Loucy (cell line): ENCODE results near the gene ITPRIPL1.

Experiments
- H2AFZ ChIP-seq: fragments of 200-600 bp; sonication (generic); 2 replicates; pipeline ENCODE4 v1.6.0; 2016; ENCODE audit warnings: antibody characterized with exemption, mild to moderate bottlenecking, low read length, moderate library complexity
- H3F3A ChIP-seq: fragments of 200-600 bp; 2 replicates; pipeline ENCODE4 v1.6.0; 2016; ENCODE audit warnings: antibody characterized with exemption, low read depth, mild to moderate bottlenecking
- H3K27me3 ChIP-seq: fragments of 200-600 bp; sonication (generic); 2 replicates; pipeline ENCODE4 v1.6.1; 2014; ENCODE audit warnings: low read length, mild to moderate bottlenecking; ENCODE audit not compliant: insufficient read depth, poor library complexity, severe bottlenecking
- H3K36me3 ChIP-seq: fragments of 200-600 bp; sonication (generic); 2 replicates; pipeline ENCODE4 v1.6.1; 2016; ENCODE audit warnings: low read length; ENCODE audit not compliant: insufficient read depth
- H3K4me1 ChIP-seq: fragments of 200-600 bp; sonication (generic); 2 replicates; pipeline ENCODE4 v1.5.1; 2014; ENCODE audit warnings: low read length, mild to moderate bottlenecking; ENCODE audit not compliant: insufficient read depth, poor library complexity, severe bottlenecking
- H3K4me2 ChIP-seq: fragments of 200-600 bp; sonication (generic); 2 replicates; pipeline ENCODE4 v1.6.0; 2014; ENCODE audit warnings: antibody characterized with exemption, low read length, low read depth, mild to moderate bottlenecking; ENCODE audit not compliant: poor library complexity, severe bottlenecking
- H3K4me3 ChIP-seq: fragments of 200-600 bp; sonication (generic); 2 replicates; pipeline ENCODE4 v1.5.1; 2014; ENCODE audit warnings: low read length, mild to moderate bottlenecking, mixed read lengths; ENCODE audit not compliant: poor library complexity, severe bottlenecking
- H3K79me2 ChIP-seq: fragments of 200-600 bp; sonication (generic); 2 replicates; pipeline ENCODE4 v1.6.1; 2014; ENCODE audit warnings: low read length; ENCODE audit not compliant: insufficient read depth
- H3K9ac ChIP-seq: fragments of 200-600 bp; sonication (generic); 2 replicates; pipeline ENCODE4 v1.6.0; 2014; ENCODE audit warnings: mild to moderate bottlenecking, low read depth, low read length, moderate library complexity; ENCODE audit not compliant: poor library complexity, severe bottlenecking
- H3K9me2 ChIP-seq: fragments of 200-600 bp; sonication (generic); replicated peaks from 2 replicates; pipeline ENCODE4 v1.6.1; 2016; ENCODE audit warnings: low read depth, low read length, mixed read lengths
- H3K9me3 ChIP-seq: fragments of 200-600 bp; sonication (generic); 2 replicates; pipeline ENCODE4 v1.6.1; 2014; ENCODE audit warnings: mild to moderate bottlenecking, antibody characterized with exemption, low read length, low read depth; ENCODE audit not compliant: insufficient read depth
- H4K20me1 ChIP-seq: fragments of 200-600 bp; sonication (generic); 2 replicates; pipeline ENCODE4 v1.6.0; 2014; ENCODE audit warnings: antibody characterized with exemption, low read length, mild to moderate bottlenecking; ENCODE audit not compliant: insufficient read depth, poor library complexity, severe bottlenecking
- EZH2phosphoT487 ChIP-seq: fragments of 200-600 bp; IDR thresholded peaks from 2 replicates; pipeline ENCODE4 v1.6.1; 2018; ENCODE audit warnings: antibody characterized with exemption, mild to moderate bottlenecking, moderate library complexity, borderline replicate concordance
- TF ChIP-seq, protein P1 (sequence below): fragments of 200-600 bp; sonication (generic); conservative IDR thresholded peaks from 2 replicates; pipeline ENCODE4 v1.5.1; 2014; ENCODE audit warnings: mild to moderate bottlenecking, antibody characterized with exemption, low read length

ITPRIPL1 gene

DNA sequence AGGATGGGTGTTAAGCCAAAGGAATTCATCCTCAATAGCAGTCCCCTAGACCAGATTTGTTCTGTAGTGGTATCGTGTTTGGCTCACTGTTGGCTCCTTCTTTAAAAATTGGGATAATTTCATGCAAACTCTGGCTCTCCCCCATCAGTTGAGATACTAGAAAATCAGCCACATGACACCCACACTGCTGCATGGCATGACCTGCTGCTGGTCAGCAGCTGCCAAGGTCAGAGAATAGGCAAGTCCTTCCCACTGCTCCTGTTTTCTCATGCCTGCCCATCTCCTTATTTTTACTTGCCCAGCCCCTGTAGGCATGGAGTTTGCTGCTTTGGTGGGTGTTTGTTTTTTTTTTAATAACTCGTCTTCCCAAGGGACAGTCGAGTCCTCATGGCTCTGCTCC, 18.7 kb upstream of the ITPRIPL1 start:
- no peaks in the 10 kb centered on the region for H3K9me2 ChIP-seq
- H3F3A ChIP-seq, result no peaks in the 10 kb centered on the region
- peak overlapping the region; percentile 94 for H3K4me2 ChIP-seq
- H3K79me2 ChIP-seq, result peaks cover 52% of the 10 kb centered on the region
- no peaks in the 10 kb centered on the region for H3K9me3 ChIP-seq
- H4K20me1 ChIP-seq, result peaks cover 37% of the 10 kb centered on the region
- no peak for TF ChIP-seq EZH2phosphoT487
- TF ChIP-seq, protein P1, sequence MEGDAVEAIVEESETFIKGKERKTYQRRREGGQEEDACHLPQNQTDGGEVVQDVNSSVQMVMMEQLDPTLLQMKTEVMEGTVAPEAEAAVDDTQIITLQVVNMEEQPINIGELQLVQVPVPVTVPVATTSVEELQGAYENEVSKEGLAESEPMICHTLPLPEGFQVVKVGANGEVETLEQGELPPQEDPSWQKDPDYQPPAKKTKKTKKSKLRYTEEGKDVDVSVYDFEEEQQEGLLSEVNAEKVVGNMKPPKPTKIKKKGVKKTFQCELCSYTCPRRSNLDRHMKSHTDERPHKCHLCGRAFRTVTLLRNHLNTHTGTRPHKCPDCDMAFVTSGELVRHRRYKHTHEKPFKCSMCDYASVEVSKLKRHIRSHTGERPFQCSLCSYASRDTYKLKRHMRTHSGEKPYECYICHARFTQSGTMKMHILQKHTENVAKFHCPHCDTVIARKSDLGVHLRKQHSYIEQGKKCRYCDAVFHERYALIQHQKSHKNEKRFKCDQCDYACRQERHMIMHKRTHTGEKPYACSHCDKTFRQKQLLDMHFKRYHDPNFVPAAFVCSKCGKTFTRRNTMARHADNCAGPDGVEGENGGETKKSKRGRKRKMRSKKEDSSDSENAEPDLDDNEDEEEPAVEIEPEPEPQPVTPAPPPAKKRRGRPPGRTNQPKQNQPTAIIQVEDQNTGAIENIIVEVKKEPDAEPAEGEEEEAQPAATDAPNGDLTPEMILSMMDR, result no peak
- peak overlapping the region; percentile 80 for H3K4me3 ChIP-seq
- H3K36me3 ChIP-seq, result peaks cover 22% of the 10 kb centered on the region; the same call in 1 of the 2 replicates
- no peaks in the 10 kb centered on the region for H3K27me3 ChIP-seq
- H3K4me1 ChIP-seq, result peaks cover 41% of the 10 kb centered on the region
- peak overlapping the region; percentile 93 for H3K9ac ChIP-seq
- no peak overlapping the region for H2AFZ ChIP-seq

DNA sequence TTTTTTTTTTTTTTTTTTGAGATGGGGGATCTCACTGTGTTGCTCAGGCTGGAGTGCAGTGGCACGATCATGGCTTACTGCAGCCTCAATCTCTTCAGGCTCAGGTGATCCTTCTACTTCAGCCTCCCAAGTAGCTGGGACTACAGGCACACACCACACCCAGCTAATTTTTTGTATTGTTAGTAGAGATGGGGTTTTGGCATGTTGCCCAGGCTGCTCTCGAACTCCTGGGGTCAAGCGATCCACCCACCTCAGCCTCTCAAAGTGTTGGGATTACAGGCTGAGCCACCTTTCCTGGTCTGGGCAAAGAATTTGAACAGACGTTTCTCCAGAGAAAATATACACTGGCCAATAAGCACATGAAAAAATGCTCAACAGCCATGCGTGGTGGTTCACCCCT, 16.9 kb upstream of the ITPRIPL1 start:
- H3K9ac ChIP-seq, result no peak overlapping the region
- no peaks in the 10 kb centered on the region for H3K9me3 ChIP-seq
- H3F3A ChIP-seq, result no peaks in the 10 kb centered on the region
- H3K36me3 ChIP-seq, result peaks cover 3% of the 10 kb centered on the region; the same call in 1 of the 2 replicates
- no peaks in the 10 kb centered on the region for H3K27me3 ChIP-seq
- H4K20me1 ChIP-seq, result peaks cover 18% of the 10 kb centered on the region
- no peak overlapping the region for H3K4me2 ChIP-seq
- H3K9me2 ChIP-seq, result no peaks in the 10 kb centered on the region
- no peak for TF ChIP-seq EZH2phosphoT487
- TF ChIP-seq, protein P1, result no peak
- no peak overlapping the region for H3K4me3 ChIP-seq
- peaks cover 33% of the 10 kb centered on the region for H3K79me2 ChIP-seq
- H2AFZ ChIP-seq, result no peak overlapping the region
- H3K4me1 ChIP-seq, result peaks cover 22% of the 10 kb centered on the region

DNA sequence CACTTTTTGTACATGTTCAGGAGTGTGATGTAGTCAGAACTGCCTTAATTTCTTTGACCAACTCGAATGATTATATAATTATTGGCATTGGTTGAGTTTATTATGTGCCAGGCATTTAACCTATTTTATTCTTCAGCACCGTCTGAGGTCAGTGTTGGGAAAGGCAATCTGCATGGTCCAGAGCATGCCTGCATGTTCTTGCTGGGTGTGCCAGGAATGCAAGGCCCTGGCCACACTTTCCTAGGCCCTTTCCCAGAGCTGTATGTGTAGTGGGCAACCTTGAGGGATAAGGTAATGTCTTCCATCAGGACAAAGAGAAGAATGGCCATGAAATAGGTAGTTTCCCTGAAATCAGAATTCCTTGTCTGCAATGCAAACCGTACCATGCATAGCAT, 10.1 kb upstream of the ITPRIPL1 start:
- Histone ChIP-seq H3K4me1 (peaks cover 36% of the 10 kb centered on the region), H4K20me1 (no peaks in the 10 kb centered on the region), H3F3A (no peaks in the 10 kb centered on the region), H2AFZ (no peak overlapping the region), H3K9ac (peak overlapping the region; percentile 63), H3K4me3 (peak overlapping the region; percentile 63), H3K9me3 (no peaks in the 10 kb centered on the region), H3K36me3 (no peaks in the 10 kb centered on the region), H3K9me2 (no peaks in the 10 kb centered on the region), H3K4me2 (peak overlapping the region; percentile 68), H3K79me2 (peaks cover under 1% of the 10 kb centered on the region; the same call in 1 of the 2 replicates), H3K27me3 (no peaks in the 10 kb centered on the region)
- TF ChIP-seq, protein P1, result no peak
- TF ChIP-seq EZH2phosphoT487, result no peak
